GM13977 (cell line): ENCODE measurements around the gene ATP2C2.

Source experiments
- DNase-seq: peaks from one replicate; pipeline ENCODE4 v3.0.0; 2012; ENCODE audit warnings: low spot score
- CTCF ChIP-seq: IDR thresholded peaks from 2 replicates; pipeline ENCODE4 v1.5.1; 2012; ENCODE audit warnings: mild to moderate bottlenecking, control low read depth; ENCODE audit not compliant: insufficient read depth; ENCODE audit errors: extremely low read depth, missing control alignments
- in situ Hi-C: fragments of 300-500 bp; cut with MboI; formaldehyde crosslinking; loops from one replicate; pipeline ENCODE4 v1.12.0; 2022; ENCODE audit warnings: low sequenced_read_pairs, low pct_unique_long_range_greater_than_20kb, mixed read lengths, inconsistent platforms; ENCODE audit not compliant: unreplicated experiment

ATP2C2 gene

GRCh38 chr16:84369938-84370627 lies 1.7 kb downstream of the ATP2C2 start:
- in situ Hi-C loops: no loop called here
- DNase-seq: no peak
- TF ChIP-seq CTCF: no peak

- no peak for TF ChIP-seq CTCF
- no peak for DNase-seq
- in situ Hi-C loops: no loop called here
These were observed 2.6 kb downstream of the ATP2C2 start for GRCh38 chr16:84370723-84371552.

GRCh38 chr16:84371553-84371865 lies 3.2 kb downstream of the ATP2C2 start:
- TF ChIP-seq CTCF: no peak
- no peak for DNase-seq
- in situ Hi-C loops: no loop called here

- TF ChIP-seq CTCF: no peak
- in situ Hi-C loops: no loop called here
- DNase-seq: no peak
These were observed 5.7 kb downstream of the ATP2C2 start for GRCh38 chr16:84373907-84374489.

GRCh38 chr16:84378099-84378498 lies 9.8 kb downstream of the ATP2C2 start:
- DNase-seq: no peak
- TF ChIP-seq CTCF: no peak
- in situ Hi-C loops: no loop called here

- DNase-seq: no peak
- in situ Hi-C loops: no loop called here
- TF ChIP-seq CTCF: no peak
These were observed 10.2 kb downstream of the ATP2C2 start for GRCh38 chr16:84378567-84378966.
